ENCODE measurements around the gene MXRA7. TPM values are rescaled to one million over a fixed set of nuclear protein-coding genes. Genes with fewer than 3 reads are reported as not detected.

The MXRA7 gene
- total RNA-seq, 1 experiment from 2014 or later = 96.7 TPM

GRCh38 chr17:76670020-76670717 lies 40.6 kb downstream of the MXRA7 start:
- in situ Hi-C loops (cut with HindIII; ENCODE audit: low sequenced_read_pairs) = no loop called here
- no peak for DNase-seq (ENCODE audit: low spot score)

- no peak for DNase-seq (ENCODE audit: low spot score)
- in situ Hi-C loops (cut with HindIII; ENCODE audit: low sequenced_read_pairs) = no loop called here
These were observed 42.8 kb downstream of the MXRA7 start for GRCh38 chr17:76667786-76668453.

GRCh38 chr17:76667491-76667755 lies 43.3 kb downstream of the MXRA7 start:
- in situ Hi-C loops (cut with HindIII; ENCODE audit: low sequenced_read_pairs) = no loop called here

GRCh38 chr17:76660656-76661042 lies 50.1 kb downstream of the MXRA7 start:
- in situ Hi-C loops (cut with HindIII; ENCODE audit: low sequenced_read_pairs) = no loop called here
- no peak for DNase-seq (ENCODE audit: low spot score)

More at GRCh38 chr17:76667491-76667755, 43.3 kb downstream of the MXRA7 start:
- no peak for DNase-seq (ENCODE audit: low spot score)

GRCh38 chr17:76659928-76660655 lies 50.7 kb downstream of the MXRA7 start:
- in situ Hi-C loops (cut with HindIII; ENCODE audit: low sequenced_read_pairs) = no loop called here
- DNase-seq (ENCODE audit: low spot score) = no peak

- no peak for DNase-seq (ENCODE audit: low spot score)
- in situ Hi-C loops (cut with HindIII; ENCODE audit: low sequenced_read_pairs) = no loop called here
These were observed 52.5 kb downstream of the MXRA7 start for GRCh38 chr17:76658242-76658662.

GRCh38 chr17:76657505-76658241 lies 53.1 kb downstream of the MXRA7 start:
- in situ Hi-C loops (cut with HindIII; ENCODE audit: low sequenced_read_pairs) = no loop called here

GRCh38 chr17:76654408-76654807 lies 56.4 kb downstream of the MXRA7 start:
- in situ Hi-C loops (cut with HindIII; ENCODE audit: low sequenced_read_pairs) = no loop called here
- DNase-seq (ENCODE audit: low spot score) = no peak

More at GRCh38 chr17:76657505-76658241, 53.1 kb downstream of the MXRA7 start:
- no peak for DNase-seq (ENCODE audit: low spot score)

GRCh38 chr17:76650504-76650903 lies 60.3 kb downstream of the MXRA7 start:
- DNase-seq (ENCODE audit: low spot score) = no peak
- in situ Hi-C loops (cut with HindIII; ENCODE audit: low sequenced_read_pairs) = no loop called here

- in situ Hi-C loops (cut with HindIII; ENCODE audit: low sequenced_read_pairs) = no loop called here
- no peak for DNase-seq (ENCODE audit: low spot score)
These were observed 64.1 kb downstream of the MXRA7 start for GRCh38 chr17:76646712-76647111.

GRCh38 chr17:76645481-76645880 lies 65.3 kb downstream of the MXRA7 start:
- DNase-seq (ENCODE audit: low spot score) = no peak
- in situ Hi-C loops (cut with HindIII; ENCODE audit: low sequenced_read_pairs) = no loop called here

- DNase-seq (ENCODE audit: low spot score) = no peak
- in situ Hi-C loops (cut with HindIII; ENCODE audit: low sequenced_read_pairs) = no loop called here
These were observed 65.8 kb downstream of the MXRA7 start for GRCh38 chr17:76644995-76645394.

GRCh38 chr17:76643553-76644148 lies 67.1 kb downstream of the MXRA7 start, which contains the start of gene ST6GALNAC1:
ST6GALNAC1 (minus strand) TSS chr17:76643757; CDS start chr17:76643638, 119 bp downstream.
- in situ Hi-C loops (cut with HindIII; ENCODE audit: low sequenced_read_pairs) = no loop called here
- no peak for DNase-seq (ENCODE audit: low spot score)

- no peak for DNase-seq (ENCODE audit: low spot score)
- in situ Hi-C loops (cut with HindIII; ENCODE audit: low sequenced_read_pairs) = no loop called here
These were observed 67.8 kb downstream of the MXRA7 start for GRCh38 chr17:76642994-76643393.

GRCh38 chr17:76642032-76642561 lies 68.7 kb downstream of the MXRA7 start:
- in situ Hi-C loops (cut with HindIII; ENCODE audit: low sequenced_read_pairs) = no loop called here
- DNase-seq (ENCODE audit: low spot score) = no peak

- in situ Hi-C loops (cut with HindIII; ENCODE audit: low sequenced_read_pairs) = no loop called here
- DNase-seq (ENCODE audit: low spot score) = no peak
These were observed 69.3 kb downstream of the MXRA7 start for GRCh38 chr17:76641501-76641900.

GRCh38 chr17:76640550-76641380 lies 70.0 kb downstream of the MXRA7 start:
- in situ Hi-C loops (cut with HindIII; ENCODE audit: low sequenced_read_pairs) = no loop called here

GRCh38 chr17:76638263-76638662 lies 72.5 kb downstream of the MXRA7 start:
- in situ Hi-C loops (cut with HindIII; ENCODE audit: low sequenced_read_pairs) = no loop called here
- DNase-seq (ENCODE audit: low spot score) = no peak

More at GRCh38 chr17:76640550-76641380, 70.0 kb downstream of the MXRA7 start:
- no peak for DNase-seq (ENCODE audit: low spot score)

Measured in G401 (cell line).